NCI-H1417 treated with DMSO at 0.1 percent for 48 hours (cell line): ENCODE results near the gene ELMO3.
A peak's percentile ranks its signal among the peaks of the same experiment; 100 is the strongest.

Experiments used
- DNase-seq: peaks from one replicate; lab custom pipeline; 2025; lab: John Stamatoyannopoulos, UW

ELMO3 gene

DNA sequence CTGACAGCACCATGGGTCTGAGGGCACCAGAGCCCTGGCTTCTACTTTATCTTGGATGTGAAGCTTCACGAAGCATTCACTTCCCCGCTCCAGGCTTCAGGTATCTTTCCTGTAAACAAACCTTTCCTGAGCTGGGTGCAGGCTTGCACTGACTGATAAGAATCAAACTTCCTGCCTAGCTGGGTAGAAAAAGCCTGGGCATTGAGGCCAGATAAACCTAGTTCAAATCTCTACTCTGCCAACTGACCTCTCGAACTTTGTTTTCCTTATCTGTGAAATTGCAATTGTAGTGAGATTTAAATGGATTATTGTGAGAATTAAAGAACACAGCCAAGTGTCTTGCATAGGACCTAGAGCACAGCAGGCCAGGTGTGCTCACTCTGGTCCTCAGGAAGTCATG lies 25.1 kb downstream of the ELMO3 start:
- DNase-seq: no peak

DNA sequence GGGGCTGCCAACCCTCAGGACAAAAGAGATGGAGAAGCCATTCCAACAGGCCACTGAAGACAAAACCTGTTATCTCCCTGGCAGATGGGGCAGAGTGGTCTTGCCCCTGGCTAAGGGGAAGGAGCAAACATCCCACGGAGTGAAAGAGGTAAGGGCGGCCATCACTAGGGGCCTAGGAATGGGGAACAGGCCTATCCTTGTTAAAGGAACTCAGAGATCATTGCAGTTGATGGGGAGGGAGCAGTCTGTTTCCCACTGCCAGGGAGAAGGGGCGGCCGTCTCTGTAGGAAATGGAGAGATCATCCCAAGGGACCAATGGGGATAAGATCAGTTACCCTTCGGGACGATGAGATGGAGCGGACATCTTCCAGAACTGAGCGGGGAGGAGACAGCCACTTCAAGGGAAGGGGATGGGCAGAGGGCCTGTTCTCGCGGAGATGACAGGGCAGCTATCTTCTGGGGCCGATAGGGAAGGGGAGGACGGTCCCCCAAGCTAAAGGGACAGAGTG lies 27.4 kb downstream of the ELMO3 start:
- no peak for DNase-seq

DNA sequence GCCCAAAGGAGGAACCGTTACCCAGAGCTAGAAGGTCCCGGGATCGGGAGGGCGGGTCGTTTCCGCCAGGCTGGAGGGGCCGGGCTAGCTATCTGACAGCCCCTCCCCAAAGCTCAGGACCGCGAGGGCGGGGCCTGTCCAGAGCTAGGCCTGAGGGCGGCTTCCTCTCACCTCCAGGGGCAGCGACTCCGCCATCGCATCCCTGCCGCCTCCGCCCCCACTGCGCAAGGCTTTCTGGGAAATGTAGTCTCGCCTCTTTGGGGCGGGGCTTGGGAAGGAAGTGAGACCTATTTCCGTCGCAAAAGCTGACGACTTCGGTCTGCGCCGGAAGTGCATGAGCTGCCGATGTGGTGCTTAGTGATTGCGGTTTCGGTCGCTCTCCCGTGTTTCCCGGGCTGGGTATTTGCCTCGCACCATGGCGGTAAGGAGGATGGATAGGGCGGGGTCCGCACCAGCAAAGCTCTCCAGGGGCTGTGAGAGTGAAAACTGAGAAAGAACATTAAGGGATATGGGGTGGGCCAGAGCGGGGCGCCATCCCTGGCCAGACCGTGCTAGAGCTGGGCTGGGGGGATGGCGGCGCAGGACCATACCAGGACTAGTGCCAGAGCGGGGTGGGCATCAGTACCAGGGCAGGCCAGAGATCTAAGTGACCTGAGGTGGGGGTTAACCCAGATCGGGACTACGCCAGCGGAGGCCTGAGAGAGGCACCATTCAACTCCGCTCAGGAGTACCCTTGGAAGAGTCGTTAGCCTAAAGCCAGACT lies 28.1 kb downstream of the ELMO3 start, which contains the start of gene TMEM208:
Gene TMEM208, plus strand, starts transcription at position 327 of the 763 bp plus-strand sequence. Its CDS starts 89 bp downstream, at position 416.
- peak; percentile 61 for DNase-seq

DNA sequence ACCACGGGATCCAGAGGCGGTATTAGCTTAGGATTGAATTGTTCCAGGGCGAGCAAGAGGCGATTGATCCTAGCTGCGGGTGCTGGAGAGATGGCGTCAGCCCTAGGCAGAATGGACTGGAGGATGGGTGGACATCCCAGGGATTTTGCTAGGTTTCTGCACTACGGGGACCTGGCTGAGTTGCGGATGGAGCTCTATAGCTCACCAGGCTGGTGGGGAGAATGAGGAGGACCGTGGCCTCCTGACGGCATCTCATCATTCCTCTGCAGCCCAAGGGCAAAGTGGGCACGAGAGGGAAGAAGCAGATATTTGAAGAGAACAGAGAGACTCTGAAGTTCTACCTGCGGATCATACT lies 28.6 kb downstream of the ELMO3 start:
- DNase-seq: no peak

DNA sequence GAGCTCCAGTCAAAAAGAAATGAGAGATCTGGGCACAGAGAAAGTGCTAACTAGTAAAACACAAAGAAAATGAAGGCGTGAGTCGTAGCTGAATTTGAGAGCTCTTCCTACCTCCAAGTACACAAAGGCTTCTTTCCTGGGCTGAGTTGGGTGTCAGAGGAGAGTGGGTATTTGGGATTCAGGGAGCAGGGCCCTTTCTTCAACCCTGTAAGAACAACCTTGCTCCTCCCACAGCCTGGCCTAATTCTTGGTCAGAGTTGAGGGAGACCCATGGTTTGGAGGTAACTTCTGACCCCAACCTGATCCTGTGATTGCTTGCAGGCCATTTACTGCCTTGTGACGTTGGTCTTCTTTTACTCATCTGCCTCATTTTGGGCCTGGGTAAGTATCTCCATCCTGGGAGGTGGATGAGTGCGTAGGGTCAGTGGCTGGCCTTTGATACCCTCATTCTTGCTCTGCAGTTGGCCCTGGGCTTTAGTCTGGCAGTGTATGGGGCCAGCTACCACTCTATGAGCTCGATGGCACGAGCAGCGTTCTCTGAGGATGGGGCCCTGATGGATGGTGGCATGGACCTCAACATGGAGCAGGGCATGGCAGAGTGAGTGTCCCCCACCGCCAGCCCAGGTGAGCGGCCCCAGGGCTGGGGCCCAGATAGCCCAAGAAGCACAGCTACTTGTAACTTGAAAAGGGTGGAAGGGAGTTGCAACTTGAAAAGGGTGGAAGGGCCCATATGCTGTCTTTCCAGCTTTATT lies 29.3 kb downstream of the ELMO3 start:
- DNase-seq: no peak

DNA sequence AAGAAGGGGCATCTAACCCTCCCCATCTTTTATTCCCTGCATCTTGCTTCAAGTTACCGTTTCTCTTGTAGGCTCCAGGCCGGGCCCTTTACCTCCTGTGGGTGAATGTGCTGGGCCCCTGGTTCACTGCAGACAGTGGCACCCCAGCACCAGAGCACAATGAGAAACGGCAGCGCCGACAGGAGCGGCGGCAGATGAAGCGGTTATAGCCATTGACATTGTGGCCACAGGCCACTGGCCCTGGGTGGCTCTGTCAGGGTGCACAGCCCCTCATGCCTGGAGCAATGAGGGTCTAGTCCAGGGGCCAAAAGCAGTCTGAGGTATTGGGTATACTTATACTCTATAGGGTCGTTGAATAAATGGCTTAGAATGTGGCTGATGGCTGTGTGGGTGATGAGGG lies 30.0 kb downstream of the ELMO3 start:
- no peak for DNase-seq

DNA sequence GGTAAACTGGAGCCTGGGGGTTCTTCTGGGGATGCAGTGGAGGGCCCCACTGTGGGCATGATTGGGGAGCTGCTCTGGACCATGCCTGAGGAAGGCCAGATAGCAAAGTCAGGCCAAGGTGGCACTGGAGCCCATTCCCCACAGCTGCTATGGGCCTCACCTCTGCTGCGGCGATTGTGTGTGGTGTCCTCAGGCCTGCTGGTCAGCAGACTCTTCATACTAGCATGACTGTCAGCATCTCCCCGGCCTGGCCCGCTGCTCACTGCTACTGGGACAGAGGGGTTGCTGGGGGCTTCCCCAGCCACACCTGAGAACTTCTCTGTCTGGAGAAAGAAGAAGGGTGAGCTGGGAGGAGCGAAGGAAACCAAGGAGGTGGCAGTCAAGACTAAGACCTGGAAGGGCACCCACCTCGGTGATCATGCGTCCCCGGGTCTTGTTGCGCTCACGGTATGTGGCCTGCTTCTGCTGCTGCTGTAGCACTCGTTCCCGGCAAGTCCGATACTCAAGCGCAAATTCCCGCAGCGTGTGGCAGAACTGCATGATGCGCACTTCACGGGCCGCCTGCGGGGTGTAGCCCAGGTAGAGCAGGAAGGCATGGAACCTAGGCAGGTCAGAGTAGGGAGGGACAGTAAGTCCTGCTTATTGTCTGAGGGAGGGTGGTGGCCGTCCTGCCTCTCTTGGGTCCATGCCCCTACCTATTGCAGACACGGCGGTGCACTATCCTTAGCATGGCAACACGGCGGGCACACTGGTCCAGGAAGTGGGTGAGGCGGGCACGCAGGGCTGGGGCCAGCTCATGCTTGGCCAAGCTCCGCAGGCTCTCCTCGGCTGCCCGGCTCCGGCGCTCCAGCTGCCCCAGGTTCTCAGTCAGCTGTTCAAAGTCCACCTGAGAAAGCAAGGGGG lies 31.2 kb downstream of the ELMO3 start:
- DNase-seq: no peak

DNA sequence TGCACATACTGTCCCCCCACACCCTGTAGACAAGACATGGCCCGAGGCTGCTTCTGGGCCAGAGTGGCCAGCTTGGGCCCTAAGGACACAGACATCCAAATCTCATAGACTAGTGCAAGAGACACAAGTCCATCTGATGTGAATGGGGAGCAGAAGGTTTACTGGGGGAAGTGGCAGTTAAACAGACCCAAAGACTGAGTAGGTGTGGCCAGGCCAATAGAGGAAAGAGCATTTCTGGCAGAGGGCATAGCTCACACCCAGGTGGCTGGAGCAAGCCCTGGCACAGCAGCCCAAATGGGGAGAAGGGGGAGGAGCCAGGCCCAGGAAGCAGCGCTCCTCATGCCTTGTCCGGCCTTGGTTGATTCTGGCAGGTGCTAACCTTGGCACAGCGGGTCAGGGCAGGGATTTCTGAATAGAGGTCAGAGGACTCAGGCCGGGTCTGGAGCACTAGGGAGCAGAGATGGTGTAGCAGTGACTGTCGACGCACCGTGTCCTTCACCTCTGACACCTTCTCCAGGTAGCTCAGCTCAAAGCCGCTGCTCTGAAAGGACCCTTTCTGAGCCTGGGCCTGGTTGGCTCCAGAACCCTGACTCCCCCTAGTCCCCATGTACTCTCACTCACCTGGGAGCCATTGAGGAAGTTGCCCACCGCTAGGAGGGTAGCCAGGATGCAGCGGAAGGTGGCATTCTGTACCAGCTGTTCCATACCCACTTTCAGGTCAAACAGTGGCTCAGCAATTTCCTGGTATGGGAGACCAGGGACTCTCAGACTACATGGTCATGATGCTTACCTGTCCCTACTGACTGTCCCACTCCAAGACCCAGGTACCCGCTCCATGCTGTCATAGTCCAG lies 32.1 kb downstream of the ELMO3 start:
- DNase-seq: no peak

DNA sequence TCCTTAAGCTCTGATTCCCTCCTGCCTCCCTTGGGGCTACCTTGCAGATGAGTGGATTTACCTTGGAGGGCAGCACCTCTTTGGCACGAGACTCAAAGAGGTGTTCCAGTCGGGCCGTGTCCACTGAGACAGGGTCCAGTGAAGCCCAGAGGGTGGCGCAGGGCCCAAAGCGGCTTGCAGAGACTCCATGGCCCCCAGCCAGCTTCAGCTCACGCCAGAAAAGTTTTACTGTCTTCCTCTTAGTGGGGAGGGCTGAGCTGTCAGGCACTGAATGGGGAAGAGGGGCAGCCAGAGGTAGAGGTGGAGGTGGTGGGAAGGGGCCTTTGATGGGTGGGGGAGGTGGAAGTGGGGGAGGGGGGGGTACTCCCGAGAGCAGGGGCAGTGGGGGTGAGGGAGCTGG lies 34.7 kb downstream of the ELMO3 start:
- no peak for DNase-seq

DNA sequence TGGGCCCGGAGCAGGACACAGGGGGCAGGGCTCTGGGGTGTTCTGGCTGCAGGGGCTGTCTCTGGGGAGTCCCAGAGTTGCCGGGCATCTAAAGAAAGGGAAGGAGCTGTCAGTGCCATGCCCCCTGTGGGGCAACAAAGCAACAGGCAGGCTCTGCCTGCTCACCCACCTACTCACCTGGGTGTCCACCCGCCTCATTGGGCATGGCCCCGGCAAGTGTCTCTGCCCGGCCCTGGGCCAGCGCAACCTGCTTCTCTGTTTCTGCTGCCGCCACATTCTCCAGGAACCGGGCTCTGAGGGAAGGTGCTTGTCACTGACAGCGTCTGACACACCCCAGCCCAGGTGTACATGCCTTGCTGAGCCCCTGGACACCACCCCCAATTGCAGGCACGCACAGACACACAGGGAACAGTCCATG lies 35.3 kb downstream of the ELMO3 start:
- DNase-seq: no peak

DNA sequence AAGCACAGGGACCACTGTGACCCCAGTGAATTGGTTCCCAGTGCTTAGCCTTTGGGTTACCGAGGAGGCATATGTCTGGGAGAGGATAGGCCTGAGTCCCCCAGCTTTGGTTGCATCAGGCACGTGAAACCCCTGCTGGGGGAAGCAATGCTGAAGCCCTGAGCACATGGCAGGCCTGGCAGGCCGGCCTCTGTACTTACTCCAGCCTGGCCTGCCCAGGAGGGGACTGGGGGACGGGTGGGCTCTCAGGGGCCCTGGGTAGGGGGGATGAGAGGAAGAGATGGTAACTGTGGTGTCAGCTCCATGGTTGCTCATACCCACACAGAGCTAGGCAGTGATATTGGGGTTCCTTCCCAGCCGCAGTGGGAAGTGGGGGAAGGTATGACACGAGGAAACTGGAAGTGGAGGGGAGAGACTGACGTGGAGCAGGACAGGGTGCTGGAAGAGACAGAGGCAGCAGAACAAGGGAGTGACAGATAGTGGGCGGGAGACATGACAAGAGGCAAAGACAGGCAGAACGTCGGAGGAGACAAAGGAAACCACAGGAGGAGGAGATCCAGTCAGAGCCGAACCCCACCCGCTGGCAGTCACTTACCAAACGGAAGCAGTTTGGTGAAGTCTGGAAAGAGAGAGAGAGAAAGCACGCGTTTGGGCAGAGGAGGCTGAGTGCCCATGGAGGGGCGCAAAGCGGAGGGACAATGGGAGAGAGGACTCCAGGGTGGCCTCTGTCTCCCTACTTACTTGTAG lies 37.1 kb downstream of the ELMO3 start:
- no peak for DNase-seq

DNA sequence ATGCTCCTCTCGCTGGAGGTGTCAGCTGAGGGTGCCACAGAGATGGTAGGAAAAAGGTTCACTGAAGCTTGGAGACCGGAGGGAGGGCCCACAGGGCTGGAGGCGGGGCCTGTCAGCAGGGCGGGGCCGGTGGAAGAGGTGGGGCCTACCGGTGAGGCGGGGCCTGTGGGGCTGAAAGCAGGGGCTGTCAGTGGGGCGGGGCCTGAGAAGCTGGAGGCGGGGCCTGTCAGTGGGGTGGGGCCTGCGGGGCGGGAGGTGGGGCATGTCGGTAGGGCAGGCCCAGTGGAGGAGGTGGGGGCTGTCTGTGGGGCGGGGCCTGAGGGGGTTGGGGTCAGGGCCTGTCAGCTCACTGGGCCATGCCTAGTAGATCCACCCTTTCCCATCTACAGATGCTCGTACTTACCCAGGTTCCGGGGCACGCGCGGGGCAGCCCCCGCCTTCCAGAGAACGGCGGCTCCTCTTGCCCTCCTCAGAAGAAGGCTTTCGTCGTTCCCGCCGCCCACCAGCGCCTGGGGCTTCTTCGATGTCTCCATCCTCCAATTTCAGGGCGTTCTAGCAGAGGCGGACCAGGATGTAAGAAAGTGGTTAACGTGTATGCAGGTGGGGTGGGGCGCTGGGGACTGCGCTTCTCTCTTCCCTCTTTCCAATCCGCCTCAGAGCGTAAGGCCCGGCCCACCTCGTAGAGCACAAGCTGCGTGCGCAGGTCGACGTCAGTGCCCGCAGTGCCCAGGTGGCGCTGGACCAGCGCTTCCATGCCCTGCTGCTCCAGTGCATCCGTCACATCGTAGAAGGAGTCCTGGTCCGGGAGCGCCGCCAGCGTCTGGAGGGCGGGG lies 37.8 kb downstream of the ELMO3 start:
- no peak for DNase-seq

DNA sequence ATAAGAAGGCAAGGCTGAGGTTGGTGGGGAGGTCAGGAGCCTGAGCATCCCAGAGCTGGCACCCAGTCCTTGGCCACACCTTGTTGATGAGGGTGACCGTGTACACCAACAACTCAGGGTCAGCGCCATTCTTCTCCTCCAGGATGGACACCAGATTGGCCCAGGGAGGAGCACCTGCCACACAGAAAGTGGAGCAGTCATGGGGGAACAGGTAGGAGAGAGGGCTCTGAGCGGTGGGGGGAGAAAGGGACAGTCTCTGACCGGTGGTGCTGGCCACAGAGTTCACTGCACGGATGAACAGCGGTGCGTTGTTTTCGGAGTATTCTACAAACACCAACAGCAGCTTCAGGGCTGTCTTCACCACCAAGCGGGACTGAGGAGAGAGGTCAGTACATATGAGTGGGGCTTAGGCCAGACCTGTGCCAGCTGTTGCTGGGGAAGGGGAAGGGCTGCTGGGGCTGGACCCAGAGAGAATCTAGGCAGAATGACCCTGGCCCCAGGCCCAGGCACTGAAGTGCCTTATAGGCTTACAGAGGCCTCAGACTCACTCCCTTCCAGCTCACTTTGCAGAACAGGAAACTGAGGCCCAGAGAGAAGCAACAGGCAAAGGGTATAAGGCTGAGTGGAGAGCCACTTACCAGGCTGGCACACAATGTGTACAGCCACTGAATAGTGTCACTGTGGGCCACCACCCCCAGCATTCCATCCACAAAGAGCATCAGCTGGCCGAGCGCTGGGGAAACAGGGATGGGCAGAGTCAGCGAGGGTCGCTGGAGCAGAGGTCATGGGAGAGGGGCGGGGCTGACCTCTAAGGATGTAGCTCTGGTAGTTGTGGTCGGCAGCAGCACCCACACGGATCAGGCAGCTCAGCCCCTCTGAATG lies 38.7 kb downstream of the ELMO3 start:
- no peak for DNase-seq

DNA sequence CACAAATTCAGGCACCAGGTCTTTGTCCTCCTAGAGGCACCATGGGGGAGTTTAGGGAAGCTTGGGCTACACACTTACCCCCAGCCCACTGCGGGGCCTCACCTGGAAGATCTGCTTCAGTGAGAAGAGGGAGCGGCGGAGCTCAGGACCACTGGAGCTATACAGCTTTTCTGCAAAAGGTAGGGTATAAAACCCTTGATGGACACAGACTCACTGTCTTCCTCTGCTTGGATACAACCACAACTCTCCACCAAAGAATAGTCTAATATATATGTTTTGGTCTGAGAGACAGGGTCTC lies 39.3 kb downstream of the ELMO3 start:
- no peak for DNase-seq

DNA sequence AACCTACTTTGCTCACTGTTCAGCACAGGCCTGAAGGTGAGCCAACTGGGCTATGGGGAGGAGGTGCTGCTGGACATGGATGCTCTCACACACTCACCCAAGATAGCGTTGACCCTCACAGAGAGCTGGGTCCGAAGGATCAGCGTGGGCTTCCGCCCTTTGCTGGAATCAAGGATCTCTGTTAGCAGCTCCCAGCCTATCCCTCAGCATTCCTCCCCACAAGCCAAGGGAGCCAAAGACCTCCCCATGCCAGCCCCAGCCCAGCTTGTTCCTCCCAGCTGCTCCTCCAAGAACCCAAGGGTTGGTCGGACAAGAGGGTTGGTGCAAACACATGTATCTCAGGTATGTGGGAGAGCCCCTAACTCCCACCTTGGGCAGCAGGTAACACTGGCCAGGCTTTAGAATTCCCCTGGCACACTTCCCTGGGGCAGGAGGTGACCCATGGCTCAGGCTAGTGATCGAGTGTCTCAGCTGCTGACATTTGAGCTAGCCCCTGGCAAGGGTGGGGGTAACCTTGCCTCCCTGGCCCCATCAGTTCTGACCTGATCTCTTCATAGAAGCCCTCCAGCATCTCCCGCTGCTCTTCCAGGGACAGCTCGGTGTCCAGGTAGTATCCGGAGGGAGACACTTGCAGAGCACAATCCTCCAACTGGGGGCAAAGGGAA lies 40.0 kb downstream of the ELMO3 start:
- no peak for DNase-seq

DNA sequence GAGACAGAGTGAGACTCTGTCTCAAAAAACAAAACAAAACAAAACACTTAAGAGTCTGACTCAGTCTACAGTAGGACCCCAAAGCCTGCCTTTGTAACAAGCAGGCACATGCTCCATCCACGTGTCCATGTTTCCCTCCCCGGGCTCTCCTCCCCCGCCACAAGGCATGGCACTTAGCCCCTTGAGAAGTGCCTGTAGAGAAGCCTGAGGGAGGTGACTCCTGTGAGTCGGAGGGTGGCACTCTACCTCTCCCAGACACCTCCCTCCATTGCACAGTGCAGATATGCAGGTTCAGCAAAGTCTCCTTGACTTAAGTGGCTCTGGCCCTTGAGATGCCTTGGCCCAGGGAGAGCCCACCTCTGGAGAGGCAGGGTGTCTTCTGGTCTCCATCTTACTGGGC lies 41.6 kb downstream of the ELMO3 start:
- no peak for DNase-seq

DNA sequence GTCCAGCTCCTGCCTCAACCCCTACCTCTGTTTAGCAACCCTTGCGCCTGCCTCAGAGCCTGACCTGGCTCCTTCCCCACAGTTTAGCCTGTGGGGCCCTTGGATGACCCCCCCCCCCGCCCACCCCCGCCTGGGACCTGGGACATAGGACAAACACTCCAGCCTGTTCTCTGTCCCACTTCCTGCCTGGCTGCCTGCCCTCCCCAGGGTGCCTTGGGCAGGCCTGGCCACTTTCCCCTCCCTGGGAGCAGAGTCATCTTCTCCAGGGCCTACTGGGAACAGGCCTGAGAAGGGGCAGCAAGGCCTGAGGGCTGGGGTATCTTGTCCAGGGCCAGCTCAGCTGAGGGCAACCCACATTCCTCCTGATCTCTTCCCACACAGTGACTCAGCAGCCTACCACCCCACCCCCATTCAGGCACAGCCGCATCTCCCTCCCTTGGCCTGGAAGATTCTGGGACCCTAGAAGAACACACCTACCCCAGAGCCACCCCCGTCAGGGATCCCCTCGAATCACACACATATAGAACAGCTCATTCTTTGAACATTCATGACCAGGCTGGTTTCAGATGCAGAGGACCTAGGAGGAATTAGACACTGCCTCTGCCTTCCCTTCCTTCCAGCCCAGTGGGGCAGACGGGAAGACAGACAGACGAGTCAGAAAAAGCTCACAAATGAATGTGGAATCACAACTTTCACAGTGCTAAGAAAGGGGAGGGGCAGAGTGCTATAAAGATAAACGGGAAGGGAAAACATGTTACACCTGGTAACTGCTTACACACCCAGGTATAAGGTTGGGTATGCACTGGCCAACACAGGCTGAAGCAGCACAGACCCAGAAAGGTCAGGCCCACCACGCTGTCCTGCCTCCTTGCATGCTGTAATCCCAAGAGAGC lies 42.3 kb downstream of the ELMO3 start:
- DNase-seq: no peak
